SKM-1 treated with dmso at 0.1 percent for 144 hours (cell line): ENCODE results near the gene SPINK8.
"Not testable (repeated sequence)": the region's sequence is repeated elsewhere in the genome, so short reads cannot be mapped to it uniquely, and the experiment has no call there.

Experiments used
- DNase-seq: peaks from one replicate; lab custom pipeline; 2025; ENCODE audit not compliant: unreplicated experiment; lab: John Stamatoyannopoulos, UW

The SPINK8 gene

GRCh38 chr3:48331706-48332435 lies 1.6 kb downstream of the SPINK8 start:
- not testable (repeated sequence) for DNase-seq

DNA sequence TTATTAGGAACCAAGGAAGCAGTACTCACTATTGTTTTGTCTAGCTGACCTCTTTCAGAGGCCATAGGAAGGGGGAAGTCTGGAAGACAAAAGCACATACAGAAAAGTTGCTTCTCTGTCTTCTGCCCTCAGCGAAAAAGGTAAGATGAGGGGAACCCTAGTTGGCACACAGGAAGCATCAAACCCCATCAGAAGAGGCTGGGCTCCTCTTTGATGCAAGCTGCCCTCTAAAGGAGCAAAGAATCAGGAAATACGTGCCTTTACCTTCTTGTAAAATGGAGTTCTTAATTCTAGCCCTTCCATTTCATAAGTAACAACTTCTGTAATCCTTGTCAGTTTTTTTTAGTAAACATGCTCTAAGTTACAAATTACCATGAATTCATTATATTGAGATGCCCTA lies 12.5 kb downstream of the SPINK8 start:
- no peak for DNase-seq

- no peak for DNase-seq
These were observed 14.6 kb downstream of the SPINK8 start for GRCh38 chr3:48318713-48319468.

DNA sequence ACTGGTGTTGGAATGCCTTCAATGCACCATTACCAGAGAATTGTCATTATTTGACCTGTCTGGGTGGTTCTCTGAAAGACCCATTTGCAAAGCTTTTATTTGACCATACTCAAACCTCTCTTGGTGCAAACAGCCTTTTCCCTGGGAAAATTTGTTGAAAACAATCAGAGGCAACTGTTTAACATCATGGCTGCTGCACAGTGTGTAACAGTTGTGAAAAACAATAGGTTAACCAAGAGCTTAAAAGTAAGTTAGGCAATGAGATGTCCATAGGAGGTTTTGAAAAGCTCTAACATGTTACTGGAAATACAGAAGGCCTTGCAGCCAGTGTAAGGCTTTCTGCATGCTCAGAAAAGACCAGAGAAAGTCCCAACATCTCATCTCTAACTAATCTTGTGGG lies 18.9 kb downstream of the SPINK8 start:
- DNase-seq: no peak

DNA sequence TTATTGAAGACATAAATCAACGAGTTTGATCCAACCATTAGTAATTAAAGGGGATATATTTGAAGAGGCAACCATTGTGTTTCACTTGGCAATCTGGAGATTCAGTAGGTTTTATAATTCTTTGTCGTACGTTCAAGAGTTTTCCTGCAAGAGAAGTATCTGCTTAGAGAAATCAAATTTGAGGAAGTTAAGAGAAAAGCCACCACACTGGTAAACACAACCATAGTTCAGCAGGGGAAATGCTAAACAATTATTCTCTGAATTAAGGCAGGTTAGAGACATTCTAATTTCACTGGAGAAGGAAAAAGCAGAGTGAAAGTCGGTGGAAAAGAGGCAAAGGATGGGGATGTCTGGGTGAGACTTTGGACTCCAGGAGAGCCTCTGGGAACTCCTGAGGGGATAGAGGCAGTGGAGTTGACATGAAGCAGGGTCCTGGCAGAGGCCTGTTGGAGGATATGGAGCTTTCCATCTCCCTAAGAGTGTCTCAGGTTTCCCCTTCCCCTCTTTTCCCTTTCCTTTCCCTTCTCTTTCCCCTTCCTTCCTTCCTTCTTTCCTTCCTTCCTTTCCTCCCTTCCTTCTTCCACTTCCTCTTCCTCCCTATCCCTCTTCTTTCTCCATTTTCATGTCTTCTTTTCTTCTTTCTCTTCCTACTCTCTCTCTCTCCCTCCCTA lies 26.5 kb downstream of the SPINK8 start:
- DNase-seq: no peak

DNA sequence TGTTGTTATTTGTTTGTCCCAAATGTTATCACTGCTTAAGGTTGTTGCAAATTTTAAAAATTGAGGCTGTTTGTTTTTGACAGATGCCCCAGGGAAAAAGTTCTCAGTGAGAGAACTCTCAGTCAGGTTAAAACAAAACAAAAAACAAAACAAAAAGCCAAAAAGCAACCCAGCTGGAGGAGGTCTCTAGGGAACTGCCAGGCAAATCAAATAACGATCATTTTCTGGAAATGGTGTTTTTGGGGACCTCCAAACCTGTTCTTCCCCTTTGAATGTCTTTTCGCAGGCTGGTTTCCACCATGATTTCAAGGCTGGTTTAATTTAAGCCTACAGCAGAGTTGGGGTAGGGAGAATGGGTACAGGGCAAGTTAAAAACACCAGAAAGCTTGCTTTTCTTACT lies 27.2 kb downstream of the SPINK8 start:
- DNase-seq: no peak

DNA sequence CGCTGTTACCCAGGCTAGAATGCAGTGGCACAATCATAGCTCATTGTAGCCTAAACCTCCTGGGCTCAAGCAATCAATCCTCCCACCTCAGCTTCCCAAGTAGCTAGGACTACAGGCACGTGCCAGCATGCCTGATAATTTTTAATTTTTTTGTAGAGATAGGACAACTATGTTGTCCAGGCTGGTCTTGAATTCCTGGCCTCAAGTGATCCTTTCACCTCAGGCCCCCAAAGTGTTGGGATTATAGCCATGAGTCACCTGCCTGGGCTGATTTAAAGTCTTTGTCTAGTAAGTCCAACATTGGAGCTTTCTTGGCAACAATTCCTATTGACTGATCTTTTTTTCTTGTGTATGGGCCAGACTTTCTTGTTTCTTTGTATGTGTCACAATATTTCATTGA lies 28.1 kb downstream of the SPINK8 start:
- DNase-seq: no peak

GRCh38 chr3:48303021-48303420 lies 30.4 kb downstream of the SPINK8 start:
- no peak for DNase-seq

DNA sequence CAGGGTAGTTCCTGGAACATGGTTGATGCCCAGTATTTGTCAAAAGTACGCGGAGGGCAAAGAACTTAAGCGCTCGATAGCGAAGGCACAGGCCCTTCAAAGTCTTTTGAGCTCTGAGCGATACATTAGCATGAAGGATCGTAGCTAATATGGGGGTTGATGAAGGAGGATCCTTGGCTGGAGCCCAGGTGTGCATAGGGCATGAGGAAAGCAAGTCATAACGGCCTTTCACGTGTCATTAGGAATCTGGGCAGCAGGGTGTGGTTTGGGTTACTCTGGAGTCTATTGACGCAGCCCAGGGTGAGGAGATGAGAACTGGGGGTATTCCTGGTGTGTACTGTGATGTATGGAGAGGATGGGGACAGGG lies 31.7 kb downstream of the SPINK8 start:
- DNase-seq: no peak

DNA sequence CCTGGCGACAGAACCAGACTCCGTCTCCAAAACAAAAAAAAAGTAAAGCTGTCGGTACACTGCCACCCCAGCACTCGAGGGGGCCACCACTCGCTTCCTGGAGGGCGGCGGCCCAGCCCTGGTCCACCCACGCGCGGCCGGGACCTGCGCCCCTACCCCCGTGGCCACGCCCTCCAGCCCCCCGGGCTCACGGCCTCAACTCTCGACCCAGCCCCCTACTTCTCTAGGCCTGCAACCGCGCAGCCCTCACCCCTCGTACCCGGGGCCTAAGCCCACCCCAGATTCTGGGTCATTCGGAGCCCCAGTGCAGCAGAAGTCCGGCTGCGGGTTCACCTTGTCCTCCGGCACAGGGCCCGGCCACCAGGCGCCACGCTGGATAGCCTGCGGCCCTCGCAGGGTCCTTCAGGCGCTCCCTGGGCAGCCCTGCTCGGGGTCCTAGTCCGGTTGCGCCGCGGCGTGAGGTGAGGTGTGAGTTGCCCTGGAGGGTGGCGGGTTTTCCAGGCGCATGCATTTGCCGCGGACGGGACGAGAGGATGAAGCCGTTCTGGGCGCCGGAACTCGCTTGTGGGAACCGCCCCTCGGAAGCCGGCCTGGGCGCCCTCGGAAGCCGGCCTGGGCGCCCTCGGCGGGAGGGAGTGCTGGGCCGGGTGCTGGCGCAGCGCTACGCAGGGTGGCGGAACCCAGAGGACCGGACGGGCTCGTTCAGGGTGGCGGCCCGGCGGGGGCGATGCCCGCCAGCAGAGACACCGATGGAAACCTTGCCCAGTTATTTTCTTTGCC lies 32.3 kb downstream of the SPINK8 start, which contains the start of gene NME6:
NME6 (minus strand) TSS at position 348 of the 780 bp plus-strand sequence.
- DNase-seq: peak; percentile 87

DNA sequence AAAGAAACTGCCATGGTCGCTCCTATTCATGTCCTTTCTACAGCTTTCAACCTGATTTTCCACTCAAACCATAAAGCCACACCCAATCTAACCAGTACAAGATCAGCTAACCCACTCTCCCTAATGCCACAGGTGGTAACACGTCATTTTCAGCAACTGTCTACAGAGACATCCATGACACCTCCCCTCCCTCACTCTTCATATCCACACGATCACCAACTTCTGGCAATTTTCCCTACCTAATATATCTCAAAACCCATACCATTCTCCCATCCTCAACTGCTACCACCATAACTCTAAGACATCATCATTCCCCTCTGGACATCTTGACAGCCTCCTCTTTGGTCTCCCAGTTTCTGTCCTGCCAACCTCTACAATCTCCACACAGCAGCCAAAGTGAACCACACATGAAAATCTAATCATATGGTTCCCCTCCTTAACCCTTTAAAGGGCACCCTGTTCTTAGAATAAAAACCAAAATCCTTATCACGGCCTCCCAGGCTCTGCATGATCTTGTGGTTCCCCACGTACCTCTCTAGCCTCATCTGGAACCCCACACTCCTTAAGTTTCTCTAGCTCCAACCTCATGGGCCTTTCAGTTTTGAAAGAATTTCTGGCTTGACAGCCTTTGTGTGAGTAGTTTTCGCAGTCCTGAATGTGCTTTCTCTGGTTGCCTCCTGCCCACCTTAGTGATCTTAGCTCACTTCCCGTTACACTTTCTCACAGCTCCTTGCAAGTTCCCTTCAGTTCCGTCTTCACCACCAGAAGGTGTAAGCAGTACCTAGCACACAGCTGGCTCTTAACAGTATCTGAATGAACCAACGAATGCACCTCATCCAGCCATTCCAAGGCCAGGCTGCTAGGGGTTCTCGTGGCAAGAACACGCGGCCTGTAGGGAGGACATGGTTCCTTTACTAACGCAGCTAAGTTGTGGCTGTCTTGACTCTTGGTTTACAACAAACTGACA lies 33.4 kb downstream of the SPINK8 start:
- DNase-seq: peak; percentile 41

- DNase-seq: no peak
These were observed 36.2 kb downstream of the SPINK8 start for GRCh38 chr3:48297111-48297810.

GRCh38 chr3:48296699-48297098 lies 36.8 kb downstream of the SPINK8 start:
- no peak for DNase-seq

- DNase-seq: no peak
These were observed 38.7 kb downstream of the SPINK8 start for GRCh38 chr3:48294611-48295263.

DNA sequence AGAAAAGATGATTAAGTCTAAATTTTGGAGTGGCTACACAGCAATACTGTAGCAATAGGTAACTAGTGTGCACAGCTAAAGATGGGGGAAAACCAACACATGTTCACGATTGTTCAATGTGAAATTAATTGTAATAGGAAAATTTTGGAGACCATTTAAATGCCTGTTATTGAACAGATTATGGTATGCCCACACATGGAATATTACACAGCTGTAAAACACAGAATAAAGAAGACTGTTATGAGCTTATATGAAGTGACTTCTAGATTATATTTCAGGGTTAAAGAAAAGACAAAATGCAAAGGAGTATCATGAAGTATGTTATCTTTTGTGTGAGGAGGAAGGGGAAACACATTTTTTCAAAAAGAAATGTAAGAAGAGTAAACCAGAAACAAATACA lies 43.8 kb downstream of the SPINK8 start:
- DNase-seq: no peak

GRCh38 chr3:48287034-48287433 lies 46.4 kb downstream of the SPINK8 start:
- no peak for DNase-seq

GRCh38 chr3:48286308-48286707 lies 47.2 kb downstream of the SPINK8 start:
- no peak for DNase-seq

- DNase-seq: no peak
These were observed 47.8 kb downstream of the SPINK8 start for GRCh38 chr3:48285675-48286074.

DNA sequence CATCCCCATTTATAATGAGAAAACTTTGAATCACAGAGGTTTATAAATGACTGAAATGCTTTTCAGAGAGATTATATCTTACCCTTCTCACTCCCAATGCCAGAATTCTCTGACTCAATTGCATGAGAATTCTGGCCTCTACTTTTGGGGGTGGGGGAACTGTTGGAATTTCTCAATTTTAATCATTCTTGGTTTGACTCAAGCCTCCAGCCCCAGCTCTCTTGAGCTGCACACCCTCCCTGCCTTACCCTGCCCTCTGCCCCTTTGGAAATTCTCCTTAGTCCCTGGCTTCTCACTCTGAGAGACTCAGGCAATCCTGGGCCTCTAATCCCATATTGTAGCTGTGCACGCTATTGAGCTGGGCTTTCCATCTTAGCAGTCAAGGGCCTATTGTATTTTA lies 48.3 kb downstream of the SPINK8 start:
- DNase-seq: no peak
